ENCODE results near the gene ZDHHC8. TPM values are rescaled to one million over a fixed set of nuclear protein-coding genes. Genes with fewer than 3 reads are reported as not detected.

Gene ZDHHC8
- total and polyA plus RNA-seq, 8 donors: 20.0 to 51.8 (median 27.8) TPM

DNA sequence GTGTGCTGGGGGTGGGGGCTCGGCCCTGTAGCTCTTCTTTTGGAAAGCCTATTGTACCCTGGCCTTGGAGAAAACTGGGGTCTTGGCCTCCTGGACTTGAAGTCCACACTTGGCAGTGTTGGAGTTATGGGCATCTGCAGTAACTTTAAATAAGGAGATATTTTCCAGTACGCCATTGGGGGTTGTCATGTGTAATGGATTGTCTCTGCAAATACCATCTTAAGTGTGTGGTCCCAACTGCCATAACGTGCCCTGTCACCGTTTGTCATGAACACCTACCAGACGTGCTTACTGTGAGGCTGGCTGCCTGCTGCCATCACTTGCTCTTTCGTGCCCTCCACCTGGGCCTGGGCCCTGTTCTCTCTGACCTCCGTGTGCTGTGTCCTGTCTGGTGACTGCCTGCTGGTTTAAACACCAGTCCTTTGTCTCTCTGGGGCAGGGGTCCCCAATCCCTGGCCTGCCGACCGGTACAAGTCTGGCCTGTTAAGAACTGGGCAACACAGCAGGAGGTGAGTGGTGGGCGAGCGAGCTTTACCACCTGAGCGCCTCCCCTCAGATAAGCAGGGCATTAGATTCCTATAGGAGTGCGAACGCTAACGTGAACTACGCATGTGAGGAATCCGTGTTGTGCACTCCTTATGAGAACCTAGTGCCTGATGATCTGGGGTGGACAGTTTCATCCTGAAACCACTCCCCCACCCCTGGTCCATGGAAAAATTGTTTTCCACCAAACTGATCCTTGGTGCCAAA lies 3.6 kb upstream of the ZDHHC8 start:
- intact Hi-C loops (cut with DNase I): loop anchor here in 2 of 3 donors (10.0 kb wide), 1 partner anchor 153 kb away; no protein-coding TSS in a partner anchor
- Histone ChIP-seq H3K36me3 (peaks cover 0 to 10% (median 0%) of the 10 kb centered on the region in 3 donors), H3K27ac (no peak overlapping the region), H3K4me1 (peaks cover 0 to 6% (median 6%) of the 10 kb centered on the region in 3 donors), H3K4me3 (no peak overlapping the region), H3K27me3 (no peaks in the 10 kb centered on the region), H3K9me3 (no peaks in the 10 kb centered on the region)
- DNase-seq: no peak
- TF ChIP-seq, protein P1, sequence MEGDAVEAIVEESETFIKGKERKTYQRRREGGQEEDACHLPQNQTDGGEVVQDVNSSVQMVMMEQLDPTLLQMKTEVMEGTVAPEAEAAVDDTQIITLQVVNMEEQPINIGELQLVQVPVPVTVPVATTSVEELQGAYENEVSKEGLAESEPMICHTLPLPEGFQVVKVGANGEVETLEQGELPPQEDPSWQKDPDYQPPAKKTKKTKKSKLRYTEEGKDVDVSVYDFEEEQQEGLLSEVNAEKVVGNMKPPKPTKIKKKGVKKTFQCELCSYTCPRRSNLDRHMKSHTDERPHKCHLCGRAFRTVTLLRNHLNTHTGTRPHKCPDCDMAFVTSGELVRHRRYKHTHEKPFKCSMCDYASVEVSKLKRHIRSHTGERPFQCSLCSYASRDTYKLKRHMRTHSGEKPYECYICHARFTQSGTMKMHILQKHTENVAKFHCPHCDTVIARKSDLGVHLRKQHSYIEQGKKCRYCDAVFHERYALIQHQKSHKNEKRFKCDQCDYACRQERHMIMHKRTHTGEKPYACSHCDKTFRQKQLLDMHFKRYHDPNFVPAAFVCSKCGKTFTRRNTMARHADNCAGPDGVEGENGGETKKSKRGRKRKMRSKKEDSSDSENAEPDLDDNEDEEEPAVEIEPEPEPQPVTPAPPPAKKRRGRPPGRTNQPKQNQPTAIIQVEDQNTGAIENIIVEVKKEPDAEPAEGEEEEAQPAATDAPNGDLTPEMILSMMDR (IDR thresholded peaks at IDR 0.05): no peak
- FAIRE-seq: no peak
- WGBS, 2 donors: 78 to 84% methylated on average over 16 to 17 of the region's 17 CpGs
- no peak for ATAC-seq

DNA sequence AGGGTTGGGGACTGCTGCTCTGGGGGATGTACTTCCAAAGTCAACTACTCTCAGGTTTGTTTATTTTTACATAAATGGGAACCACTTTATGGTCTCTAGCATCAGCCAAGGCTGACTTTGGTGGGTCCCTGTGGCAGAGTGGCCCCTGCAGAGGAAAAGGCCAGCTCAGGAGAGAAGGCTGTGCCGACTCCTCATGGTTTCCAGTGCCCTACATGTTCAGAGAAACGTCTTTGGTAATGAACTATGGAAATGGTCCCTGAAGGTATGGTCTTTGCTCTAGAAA lies 3.0 kb upstream of the ZDHHC8 start:
- intact Hi-C loops (cut with DNase I): loop anchor here in 2 of 3 donors (10.0 kb wide), 1 partner anchor 154 kb away; no protein-coding TSS in a partner anchor
- 52 to 63% methylated on average over 2 of the region's 2 CpGs for WGBS, 2 donors
- peaks cover 0 to 6% (median 6%) of the 10 kb centered on the region in 3 donors for H3K4me1 ChIP-seq
- no peaks in the 10 kb centered on the region for H3K9me3 ChIP-seq
- H3K4me3 ChIP-seq: no peak overlapping the region
- FAIRE-seq: no peak
- peaks cover 0 to 10% (median 0%) of the 10 kb centered on the region in 3 donors for H3K36me3 ChIP-seq
- ATAC-seq: no peak
- DNase-seq: no peak
- TF ChIP-seq, protein P1 (IDR thresholded peaks at IDR 0.05): no peak
- H3K27me3 ChIP-seq: no peaks in the 10 kb centered on the region
- H3K27ac ChIP-seq: no peak overlapping the region

DNA sequence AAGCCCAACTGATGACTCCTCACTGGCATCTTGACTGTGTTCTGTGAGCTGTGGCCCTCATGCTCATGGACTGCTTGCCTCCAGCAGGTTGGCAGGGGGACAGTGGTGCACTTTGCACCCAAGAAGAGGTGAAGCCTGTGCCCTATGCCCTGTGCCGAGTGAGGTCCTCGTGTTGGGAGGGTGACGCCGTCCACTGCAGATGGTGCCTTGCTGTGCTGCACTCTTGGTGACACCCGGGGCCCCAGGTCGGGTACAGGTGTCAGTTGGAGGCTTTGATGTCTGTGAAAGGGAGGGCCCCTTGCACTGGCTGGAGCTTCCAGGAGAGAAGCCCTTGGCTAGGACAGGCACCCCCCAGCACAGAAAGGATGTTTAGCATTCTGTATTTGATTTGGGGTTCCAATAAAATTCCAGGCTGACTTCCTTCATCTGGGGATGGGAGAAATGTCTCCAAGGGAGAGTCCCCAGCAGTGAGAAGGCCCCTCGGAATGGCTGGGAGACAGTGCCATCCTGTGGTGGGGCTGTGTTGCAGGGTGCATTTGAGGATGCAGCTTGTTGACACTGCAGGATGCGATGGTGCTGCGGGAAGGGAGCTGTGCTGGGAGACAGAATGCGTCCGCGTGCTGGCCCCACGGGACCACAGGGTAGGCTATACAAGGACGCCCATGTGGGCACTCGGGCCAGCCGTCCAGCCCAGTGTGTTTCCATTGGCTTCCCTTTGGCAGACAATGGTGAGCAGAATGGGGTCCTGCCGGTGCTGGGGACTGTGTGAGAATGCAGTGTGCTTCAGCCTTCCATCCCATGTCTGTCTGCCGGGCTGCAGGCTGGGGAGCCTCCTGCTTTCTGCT lies 2.5 kb upstream of the ZDHHC8 start:
- 26 to 47% methylated on average over 18 of the region's 18 CpGs for WGBS, 2 donors
- H3K36me3 ChIP-seq: peaks cover 0 to 10% (median 0%) of the 10 kb centered on the region in 3 donors
- TF ChIP-seq, protein P1 (IDR thresholded peaks at IDR 0.05): no peak
- FAIRE-seq (no peak), DNase-seq (no peak), ATAC-seq (peak in 2 of 4 donors; percentile 28 to 29)
- H3K4me1 ChIP-seq: peaks cover 0 to 6% (median 6%) of the 10 kb centered on the region in 3 donors
- H3K4me3 ChIP-seq: no peak overlapping the region
- H3K9me3 ChIP-seq: no peaks in the 10 kb centered on the region
- H3K27me3 ChIP-seq: no peaks in the 10 kb centered on the region
- no peak overlapping the region for H3K27ac ChIP-seq
- intact Hi-C loops (cut with DNase I): loop anchor here in 2 of 3 donors (10.0 kb wide), 1 partner anchor 154 kb away; no protein-coding TSS in a partner anchor

DNA sequence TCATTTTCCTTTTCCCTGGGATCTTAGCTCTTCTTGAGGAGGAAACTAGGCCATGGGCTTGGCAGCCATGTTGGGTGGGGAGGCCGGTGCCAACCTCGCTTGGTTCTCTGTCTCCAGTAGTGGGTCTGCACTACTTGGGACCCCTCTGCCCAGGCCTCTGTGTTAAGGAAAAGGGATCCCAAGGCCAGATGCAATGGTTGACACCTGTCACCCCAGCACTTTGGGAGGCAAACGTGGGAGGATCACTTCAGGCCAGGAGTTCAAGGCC lies 1.9 kb upstream of the ZDHHC8 start:
- TF ChIP-seq, protein P1 (IDR thresholded peaks at IDR 0.05): no peak
- ATAC-seq (no peak), DNase-seq (no peak), FAIRE-seq (no peak)
- H3K27ac ChIP-seq: no peak overlapping the region
- H3K4me3 ChIP-seq: no peak overlapping the region
- H3K36me3 ChIP-seq: peaks cover 0 to 10% (median 0%) of the 10 kb centered on the region in 3 donors
- 59 to 65% methylated on average over 3 of the region's 3 CpGs for WGBS, 2 donors
- intact Hi-C loops (cut with DNase I): loop anchor here in 2 of 3 donors (10.0 kb wide), 1 partner anchor 155 kb away; no protein-coding TSS in a partner anchor
- peaks cover 0 to 6% (median 6%) of the 10 kb centered on the region in 3 donors for H3K4me1 ChIP-seq
- H3K9me3 ChIP-seq: no peaks in the 10 kb centered on the region
- no peaks in the 10 kb centered on the region for H3K27me3 ChIP-seq

All from pancreas (tissue), 10 donors.